Measurements from ENCODE around the gene CTXN1.
"Not testable (repeated sequence)": the region's sequence is repeated elsewhere in the genome, so short reads cannot be mapped to it uniquely, and the experiment has no call there.

The CTXN1 gene

DNA sequence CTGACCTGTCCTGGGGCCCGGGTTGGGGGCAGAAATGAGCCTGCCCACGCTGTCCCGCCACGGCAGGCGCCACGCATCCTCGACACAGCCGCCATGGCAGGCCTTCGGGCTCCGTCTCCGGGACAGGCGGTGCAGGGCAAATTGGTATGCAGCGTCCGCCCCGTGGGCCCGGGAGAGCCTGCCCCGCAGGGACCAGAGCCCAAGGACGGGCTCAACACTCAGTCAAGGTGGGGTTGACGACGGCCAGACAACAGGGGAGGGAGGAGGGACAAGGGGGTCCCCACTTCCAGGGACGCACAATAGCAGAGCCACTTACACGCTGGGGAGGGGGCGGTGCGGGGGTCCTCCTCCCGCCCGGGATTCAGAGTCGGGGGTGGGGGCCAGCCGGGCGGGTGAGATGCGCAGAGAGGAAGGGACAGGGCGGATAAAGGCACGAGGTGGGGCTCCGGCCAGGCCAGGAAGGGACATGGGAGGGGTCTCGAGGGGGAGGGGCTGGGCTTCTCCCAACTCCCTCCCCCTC lies 1.2 kb downstream of the CTXN1 start:
- no peak for DNase-seq

DNA sequence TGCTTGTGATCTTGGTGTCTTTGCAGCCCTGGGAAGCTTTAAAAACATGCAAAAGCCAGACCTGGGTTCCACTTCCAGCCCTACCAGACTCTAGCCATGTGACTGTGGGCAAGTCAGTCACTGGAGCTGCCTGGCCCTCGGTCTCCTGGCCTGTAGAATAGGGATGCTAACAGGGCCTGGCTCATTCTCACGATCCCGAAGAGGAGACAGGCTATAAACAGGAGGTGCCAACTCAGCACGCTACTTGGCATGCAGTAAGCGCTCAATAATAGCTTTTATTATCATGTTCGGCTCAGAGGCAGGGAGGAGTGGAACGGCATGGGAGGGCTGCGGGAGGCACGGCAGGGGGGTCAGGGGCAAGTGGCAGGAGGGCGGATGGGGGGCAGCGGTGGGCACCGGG lies 1.7 kb downstream of the CTXN1 start:
- no peak for DNase-seq

DNA sequence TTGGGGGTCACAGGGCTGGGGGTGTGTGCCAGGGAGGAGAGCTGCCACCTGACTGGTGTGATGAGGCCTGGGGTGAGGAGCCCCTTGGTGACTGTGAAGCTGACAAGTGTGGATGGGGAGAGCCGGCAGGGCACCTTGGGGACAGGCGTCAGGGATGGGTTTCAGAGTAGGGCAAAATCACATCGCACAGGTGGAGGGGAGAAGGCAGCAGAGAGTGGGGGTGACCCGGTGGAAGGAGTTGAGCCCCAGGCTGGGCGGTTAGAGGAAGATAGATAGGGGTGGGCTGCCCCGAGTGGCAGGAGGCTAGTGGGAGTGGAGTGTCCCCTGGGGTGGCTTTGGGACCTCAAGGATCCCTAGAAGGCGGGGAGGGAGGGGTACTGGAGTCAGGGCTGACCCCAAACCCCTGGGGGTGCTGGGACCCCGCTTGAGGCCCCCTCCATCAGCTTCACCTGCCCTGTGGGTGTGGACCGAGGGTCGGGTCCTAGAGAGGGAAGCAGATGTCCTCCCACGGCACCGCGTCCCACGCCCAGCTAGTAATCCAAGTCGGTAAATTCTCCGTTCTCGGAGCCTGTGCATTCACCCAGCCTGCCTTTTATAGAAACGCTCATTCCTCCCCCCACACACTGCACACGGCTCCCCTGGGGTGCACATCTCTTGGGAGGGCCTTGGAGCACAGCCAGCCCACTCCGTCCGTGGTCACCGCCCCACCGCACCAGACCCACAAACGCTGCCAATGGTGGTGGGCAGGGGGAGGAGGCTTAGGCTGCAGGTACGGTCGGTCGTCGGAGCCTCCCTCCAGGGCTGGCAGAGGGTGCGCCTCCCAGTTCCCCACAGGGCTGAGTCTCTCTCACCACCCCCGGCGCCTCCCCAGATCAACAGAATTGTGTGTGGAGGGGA lies 2.4 kb downstream of the CTXN1 start:
- DNase-seq = no peak

DNA sequence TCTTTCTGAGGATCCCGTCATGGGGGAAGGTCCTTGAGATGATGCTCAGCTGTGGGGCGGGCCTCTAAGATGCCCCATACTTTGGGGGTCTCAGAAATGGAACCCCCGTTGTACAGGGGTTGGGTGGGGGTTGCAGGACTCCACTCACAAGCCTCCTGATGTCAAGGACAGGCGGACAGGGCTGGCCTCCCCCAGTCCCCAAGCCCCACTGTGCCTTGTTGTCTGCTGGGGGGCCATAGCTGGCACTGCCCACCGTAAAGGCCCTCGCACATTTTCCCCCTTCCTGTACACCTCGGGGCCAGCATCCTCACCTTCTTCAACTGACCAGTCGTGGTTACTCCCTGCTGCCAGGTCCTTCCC lies 3.1 kb downstream of the CTXN1 start:
- DNase-seq = no peak

DNA sequence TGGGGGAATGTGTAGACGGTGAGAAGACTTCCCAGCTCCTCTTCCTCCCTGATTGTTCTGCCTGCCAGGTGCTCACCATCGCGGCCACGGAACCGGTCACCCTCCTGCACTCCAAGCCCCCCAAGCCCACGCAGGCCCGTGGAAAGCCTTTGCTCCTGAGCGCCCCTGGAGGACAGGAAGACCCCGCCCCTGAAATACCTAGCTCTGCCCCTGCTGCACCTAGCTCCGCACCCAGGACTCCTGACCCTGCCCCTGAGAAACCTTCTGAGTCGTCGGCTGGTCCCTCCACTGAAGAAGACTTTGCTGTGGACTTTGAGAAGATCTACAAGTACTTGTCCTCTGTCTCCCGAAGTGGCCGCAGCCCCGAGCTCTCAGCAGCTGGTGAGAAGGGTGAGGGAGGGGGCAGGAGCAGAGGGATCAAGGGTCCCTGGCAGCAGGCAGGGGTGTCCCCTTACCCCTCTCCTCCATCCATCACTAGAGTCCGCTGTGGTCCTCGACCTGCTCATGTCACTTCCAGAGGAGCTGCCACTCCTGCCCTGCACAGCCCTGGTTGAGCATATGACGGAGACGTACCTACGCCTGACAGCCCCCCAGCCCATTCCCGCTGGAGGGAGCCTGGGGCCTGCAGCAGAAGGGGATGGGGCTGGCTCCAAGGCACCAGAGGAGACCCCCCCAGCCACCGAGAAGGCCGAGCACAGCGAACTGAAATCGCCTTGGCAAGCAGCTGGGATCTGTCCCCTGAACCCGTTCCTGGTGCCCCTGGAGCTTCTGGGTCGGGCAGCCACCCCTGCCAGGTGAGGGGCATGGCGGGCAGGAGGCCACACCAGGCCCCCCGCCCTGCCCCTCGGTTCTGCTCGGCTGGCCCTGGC lies 3.7 kb downstream of the CTXN1 start:
- DNase-seq = no peak

DNA sequence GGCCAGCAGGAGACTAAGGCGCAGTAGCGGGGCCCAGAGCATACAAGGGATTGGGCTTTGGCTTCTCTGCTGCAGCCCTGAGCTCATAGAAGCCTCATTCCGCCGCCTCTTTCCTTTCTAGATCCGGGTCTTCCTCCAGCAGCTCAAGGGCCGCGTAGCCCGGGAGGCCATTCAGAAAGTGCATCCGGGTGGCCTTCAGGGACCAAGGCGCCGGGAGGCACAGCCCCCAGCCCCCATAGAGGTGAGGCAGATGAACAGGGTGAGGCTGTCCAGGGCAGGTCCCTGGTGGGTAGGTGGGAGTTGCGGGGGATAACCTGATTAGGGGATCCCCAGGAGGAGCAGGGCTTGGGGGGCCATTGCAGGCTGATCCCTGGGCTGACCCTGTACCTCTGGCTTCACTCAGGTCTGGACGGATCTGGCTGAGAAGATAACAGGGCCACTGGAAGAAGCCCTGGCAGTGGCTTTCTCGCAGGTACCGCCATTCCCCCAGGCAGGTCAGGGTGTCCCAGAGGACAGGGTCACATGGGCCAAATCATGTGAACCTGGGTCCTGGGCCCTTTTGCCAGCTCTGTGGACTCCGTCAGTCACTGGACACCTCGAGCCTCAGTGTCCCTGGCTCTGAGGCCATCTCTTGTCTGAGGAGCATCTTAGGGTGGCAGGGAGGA lies 4.5 kb downstream of the CTXN1 start:
- no peak for DNase-seq

DNA sequence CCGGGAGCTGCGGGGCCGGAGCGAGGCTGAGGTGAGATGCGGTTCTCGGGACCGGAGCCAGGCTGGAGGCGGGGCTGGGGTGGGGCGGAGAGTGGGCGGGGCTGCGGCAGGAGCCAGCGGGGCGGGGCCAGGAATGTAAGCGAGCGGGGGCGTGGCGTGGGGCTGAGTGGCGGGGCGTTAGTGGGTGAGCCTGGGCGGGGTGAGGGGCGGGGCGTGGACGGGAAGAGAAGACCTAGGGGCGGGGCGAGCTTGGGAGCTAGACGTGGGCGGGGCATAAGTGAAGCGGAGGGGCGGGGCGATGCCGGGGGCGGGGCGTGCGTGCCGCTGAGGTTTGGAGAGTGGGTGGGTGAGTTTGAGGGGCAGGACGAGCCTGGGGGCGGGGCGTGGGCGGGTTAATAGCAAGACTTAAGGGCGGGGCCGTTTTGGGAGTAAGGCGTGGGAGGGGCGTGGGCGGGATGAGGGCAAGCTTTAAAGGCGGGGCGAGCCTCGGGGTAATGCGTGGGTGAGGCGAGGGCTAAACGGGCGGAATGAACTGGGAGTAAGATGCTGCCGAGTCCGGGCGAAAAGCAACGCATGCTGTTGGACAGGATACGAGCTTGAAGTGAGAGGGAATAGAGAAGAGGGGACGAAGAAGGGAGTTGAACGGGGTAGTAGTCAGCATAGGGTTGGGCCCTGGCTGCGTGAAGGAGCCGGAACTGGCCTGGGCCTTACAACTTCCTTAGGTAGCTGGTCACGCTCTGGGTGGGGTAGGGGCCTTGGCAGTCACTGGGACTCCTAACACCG lies 5.2 kb downstream of the CTXN1 start:
- peak; percentile 97 for DNase-seq

DNA sequence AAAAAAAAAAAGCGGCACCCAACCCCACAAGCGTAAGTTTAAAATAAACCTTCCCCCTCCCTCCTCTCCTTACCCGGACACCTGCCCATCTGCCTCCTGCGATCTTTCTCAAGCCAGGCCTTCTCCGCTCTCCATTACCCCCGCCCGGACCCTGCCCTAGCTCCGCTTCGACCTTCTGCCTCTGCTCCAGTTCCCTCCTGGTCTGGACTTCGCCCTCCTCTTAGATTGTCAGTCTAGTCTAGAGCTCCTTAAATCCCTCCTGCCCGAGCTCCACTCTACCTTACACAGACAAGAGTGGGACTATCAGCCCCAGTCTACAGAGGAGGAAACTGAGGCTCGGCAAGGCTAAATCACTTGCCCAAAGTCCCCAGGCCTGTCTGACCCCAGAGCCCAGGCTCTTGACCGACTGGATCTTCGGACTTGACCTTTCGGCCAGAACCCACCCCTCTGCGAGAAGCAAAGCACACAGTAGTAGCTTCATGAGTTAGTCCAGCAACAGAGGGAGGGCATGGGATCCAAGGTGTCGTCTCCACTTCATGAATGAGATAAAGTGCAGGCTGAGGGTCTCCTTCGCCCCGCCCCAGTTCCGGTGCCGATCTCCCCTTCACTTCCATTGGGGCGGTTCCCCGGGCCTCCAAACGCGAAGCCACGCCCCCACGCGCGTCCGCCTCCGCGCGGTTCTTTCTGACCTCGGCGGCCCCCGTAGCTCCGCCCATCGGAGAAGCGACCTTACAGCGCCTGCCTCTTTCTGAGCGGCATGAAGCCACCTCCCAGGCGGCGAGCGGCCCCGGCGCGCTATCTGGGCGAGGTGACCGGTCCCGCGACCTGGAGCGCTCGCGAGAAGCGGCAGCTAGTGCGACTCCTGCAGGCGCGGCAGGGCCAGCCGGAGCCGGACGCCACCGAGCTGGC lies 6.1 kb downstream of the CTXN1 start, which contains the start of gene SNAPC2:
SNAPC2 (plus strand) TSS at position 729 of the 909 bp plus-strand sequence; CDS start at position 758, 29 bp downstream.
- peak; percentile 95 for DNase-seq

DNA sequence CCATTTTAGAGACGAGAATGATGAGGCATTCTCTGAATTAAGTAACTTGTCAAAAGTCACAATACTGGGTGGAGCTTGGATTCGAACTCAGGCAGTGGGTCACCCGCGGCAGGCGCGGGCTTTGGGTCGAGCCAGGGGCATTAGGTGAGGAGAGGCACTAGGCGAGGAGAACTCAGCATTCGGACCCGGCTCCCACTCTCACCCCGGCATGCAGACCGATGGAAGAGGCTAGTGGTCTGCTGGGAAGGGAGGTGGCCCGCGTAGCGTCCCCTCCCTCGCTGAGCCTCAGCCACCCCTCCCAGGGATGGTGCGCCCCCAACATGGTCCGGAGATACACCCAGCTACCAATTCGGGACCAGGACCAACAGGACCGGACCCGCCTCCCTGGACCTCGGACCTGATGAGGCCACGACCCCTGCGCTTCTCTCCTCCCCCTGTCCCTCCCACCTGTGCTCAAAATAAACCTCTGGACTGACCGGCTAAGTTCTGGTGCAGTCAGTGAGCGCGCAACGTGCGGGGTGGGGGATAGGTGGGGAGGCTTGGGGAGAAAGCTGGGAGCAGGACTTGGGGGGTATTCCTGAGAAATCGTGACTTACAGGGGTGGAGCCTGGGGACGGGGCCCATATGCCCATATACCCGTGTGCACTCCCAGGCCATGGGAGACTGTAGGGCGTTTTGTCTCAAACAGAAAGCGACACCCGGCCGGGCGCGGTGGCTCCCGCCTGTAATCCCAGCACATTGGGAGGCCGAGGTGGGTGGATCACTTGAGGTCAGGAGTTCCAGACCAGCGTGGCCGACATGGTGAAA lies 7.1 kb downstream of the CTXN1 start:
- DNase-seq = no peak

DNA sequence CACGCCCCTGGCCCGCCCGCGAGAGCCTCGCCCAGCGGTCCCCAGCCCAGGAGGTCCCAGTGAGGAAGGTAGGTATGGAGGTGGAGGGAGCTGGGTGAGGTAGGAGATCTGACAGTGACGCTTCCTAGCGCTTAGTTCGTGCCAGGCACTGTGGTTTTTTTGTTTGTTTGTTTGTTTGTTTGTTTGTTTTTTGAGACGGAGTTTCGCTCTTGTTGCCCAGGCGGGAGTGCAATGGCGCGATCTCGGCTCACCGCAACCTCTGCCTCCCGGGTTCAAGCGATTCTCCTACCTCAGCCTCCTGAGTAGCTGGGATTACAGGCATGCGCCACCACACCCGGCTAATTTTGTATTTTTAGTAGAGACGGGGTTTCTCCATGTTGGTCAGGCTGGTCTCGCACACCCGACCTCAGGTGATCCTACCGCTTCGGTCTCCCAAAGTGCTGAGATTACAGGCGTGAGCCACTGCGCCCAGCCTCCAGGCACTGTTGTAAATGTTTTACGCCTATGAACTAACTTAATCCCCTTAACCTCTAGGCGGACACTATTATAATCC lies 7.8 kb downstream of the CTXN1 start:
- DNase-seq = not testable (repeated sequence)

DNA sequence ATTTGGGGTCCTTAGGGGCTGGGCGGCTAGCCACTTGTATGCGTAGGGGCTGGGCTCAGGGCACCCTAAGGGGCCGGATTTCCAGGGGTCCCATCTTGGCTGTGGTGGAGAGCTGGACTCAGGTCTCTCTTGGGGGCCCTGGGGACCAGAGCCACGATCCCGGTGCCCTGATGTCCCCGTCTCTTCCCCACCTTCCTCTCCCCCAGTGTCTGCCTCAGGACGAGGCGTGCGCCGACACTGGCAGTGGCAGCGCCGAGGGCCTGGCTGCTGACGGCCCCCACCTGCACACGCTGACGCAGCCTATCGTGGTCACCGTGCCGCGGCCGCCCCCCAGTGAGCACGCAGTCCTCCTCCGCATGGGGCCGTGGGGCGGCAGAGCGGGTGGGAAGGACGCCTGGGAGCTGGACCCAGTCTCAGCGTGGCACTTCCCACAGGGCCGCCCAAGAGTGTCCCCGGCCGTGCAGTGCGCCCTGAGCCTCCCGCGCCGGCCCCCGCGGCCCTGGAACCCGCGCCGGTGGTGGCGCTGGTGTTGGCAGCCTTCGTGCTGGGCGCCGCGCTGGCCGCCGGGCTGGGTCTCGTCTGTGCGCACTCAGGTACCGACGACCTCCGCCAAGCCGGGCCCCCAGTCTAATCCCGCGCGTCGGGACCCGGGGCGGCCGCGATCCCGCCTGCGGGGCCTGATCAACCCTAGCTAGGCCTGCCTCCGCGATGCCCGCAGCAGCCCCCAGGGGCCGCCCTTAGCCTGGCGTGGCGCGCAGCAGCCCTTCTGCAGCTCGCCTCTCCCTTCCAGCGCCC lies 8.5 kb downstream of the CTXN1 start:
- DNase-seq = no peak

DNA sequence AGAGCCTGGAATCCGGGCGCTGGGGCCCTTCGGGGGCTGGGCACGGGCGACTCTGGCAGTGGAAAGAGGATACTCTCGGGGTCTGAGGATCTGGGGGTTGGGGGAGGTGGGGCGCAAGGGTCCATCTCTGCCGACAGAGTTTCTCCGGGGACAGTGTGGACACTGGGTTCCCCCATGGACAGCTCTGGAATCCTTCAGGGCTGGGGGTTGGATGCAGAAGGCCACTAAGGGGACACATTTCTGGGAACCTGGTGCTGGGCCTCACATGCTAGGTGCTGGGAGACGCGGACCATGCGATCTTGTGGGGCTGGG lies 9.0 kb downstream of the CTXN1 start:
- DNase-seq = no peak

DNA sequence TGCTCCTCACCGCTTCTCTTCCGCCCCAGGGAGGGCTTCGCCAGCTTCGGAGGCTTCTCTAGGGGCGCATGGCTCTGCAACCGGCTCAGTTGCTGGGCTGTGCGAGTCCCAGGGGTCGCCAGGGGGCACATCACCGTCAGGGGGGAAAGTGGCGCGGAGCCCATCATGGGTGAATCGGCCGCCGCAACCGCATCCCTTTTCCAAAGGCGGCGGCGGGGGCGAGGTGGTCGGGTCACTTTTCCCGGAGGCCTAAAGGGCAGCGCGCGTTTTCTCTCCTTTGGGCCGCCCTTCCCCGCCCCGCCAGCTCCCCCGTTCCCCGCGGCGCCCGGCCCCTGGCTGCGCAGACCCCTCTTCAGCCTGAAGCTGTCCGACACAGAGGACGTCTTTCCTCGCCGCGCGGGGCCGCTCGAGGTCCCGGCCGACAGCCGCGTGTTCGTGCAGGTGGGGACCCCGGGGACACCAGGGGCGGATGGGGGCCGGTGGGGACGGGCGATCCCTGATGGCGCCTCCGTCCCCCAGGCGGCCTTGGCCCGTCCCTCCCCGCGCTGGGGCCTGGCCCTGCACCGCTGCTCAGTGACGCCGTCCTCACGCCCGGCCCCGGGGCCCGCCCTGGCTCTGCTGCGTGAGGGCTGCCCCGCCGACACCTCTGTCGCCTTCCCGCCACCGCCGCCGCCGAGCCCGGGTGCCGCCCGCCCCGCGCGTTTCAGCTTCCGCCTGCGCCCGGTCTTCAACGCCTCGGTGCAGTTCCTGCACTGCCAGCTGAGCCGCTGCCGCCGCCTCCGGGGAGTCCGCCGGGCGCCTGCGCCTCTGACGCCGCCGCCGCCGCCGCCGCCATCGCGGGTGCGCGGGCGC lies 9.6 kb downstream of the CTXN1 start:
- no peak for DNase-seq

DNA sequence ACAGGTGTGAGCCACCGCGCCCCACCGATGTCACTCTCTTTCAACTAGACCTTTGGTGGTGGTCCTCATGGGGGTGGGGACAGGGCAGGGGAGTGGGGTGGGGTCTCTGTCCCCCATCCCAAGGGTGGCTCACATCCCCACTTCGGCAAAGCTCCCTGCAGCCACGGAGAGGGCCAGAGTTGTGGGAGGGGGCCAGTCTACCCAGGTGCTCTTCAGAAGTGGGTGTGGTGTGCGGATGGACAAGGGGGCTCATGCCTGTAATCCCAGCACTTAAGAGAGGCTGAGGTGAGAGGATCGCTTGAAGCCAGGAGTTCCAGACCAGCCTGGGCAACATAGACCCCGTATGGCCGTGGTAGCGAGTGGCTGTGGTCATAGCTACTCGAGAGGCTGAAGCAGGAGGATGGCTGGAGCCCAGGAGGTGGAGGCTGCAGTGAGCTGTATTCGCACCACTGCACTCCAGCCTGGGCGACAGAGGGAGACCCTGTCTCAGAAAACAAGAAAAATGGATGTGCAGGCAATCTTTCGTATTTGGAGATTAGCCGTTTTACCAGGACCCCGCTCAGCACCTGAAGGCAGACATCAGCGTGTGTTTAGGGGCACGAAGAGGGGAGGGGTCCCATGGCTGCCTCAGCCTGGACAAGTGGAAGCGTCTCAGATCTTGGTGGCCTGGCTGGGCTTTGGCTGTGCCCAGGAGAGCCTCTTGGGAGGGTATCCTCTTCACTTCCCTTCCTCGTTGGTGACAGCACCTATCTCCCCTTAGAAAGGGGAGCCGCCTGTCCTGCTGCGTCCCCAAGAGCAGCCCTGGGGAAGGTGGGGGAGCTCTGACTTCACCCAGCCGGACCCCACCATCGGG lies 10.5 kb downstream of the CTXN1 start:
- DNase-seq = no peak

DNA sequence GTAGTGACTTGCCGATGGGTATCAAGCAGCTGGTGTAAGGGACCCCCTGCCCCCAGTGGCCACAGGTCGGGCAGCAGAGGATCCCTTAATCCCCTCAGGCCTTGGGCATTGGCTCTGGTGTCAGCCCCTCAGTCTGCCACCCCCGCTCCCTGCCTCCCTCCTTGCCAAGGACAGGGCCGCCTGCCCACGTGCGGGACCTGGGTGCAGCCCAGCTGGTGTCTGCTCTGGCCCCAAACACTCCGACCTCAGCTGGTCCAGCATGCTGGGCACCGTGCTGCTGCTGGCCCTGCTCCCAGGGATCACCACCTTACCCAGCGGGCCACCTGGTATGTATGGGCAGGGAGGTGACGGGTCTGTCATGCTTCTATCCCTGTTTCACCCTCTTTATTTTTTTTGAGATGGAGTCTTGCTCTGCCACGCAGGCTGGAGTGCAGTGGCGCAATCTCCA lies 11.3 kb downstream of the CTXN1 start, which contains the start of gene TGFBR3L:
TGFBR3L (plus strand) TSS at position 233 of the 448 bp plus-strand sequence.
- DNase-seq = no peak

DNA sequence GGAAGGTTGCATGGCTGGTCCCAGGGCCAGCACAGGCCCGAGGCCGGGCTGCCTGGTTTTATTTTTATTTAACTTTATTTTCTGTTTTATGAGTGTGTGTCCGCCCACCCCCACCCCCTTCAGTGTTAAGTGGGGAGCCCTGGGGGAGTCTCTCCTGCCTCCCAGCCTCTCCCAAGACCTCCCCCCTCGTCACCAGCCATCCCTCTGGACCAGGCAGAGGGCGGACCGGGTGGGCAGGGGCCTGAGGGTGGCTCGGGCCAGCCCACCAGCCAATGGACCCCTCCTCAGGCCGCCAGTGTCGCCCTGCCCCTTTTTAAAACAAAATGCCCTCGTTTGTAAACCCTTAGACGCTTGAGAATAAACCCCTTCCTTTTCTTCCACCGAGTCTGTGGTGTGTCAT lies 11.8 kb downstream of the CTXN1 start:
- no peak for DNase-seq

DNA sequence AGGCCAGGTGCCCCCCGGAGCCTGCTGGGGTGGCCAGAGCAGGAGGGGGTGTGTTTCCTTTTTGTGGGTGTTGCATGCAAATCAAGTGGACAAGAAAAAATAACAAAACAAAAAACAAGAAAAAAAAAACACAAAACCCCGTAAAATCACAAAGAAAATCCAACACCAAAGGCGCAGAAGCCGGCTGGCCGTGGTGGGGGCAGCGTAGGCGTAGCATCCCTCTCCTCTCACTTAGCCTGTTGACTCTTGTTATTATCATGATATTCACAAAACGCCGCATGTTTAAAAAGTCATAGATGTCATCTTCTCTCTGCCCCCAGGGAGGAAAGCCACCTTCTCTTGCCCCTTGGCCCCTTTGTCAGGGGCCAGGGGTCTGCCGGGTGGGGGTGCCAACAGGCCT lies 12.3 kb downstream of the CTXN1 start:
- no peak for DNase-seq
